ENCODE data around the gene AKAP10.
"Not testable (repeated sequence)": the region's sequence is repeated elsewhere in the genome, so short reads cannot be mapped to it uniquely, and the experiment has no call there.

AKAP10 gene

DNA sequence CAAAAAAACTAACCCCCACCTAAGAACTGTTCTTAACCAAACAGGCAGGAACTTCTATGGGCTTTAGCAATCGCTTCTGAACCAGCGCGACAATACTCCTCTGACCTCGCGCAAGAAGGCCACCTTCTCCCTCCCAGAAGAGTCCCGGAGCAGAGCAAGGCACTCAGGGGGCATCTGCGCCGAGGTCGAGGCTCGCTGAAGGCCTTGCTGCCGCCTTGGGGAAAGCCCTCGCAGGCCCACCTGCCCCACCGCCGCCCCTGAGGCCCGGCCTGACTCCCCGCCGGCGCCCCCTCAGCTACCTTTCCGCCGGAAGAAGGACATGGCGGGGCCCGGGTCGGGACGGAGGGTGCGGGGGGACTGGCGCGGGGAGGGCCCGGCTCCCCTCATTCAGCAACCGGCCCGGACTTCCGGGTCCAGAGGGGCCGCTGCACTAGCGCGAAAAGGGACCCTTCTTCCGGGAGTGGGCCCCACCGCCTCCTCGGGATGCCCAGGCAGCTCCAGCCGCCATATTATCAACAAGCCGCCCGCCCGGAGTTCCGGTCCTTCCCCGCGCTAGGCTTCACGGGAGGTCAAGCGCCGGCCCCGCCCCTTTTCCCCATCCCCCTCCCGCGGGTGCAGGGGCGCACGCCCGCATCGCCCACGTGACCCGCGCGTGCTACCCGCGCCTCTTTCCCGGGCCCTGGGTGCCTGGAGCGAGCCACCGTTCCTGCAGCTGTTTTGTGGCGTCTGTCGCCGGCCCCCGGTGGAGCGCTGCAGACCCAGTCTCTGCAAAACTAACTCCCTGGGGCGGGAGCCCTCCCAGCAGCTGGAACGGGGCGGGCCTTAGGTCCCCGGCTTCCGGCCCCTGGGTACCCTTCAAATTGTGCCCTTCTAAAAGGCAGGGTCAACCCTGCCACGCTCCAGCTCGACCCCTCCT is at the start of gene AKAP10:
TSS of gene AKAP10 (minus strand) at position 536 of the 916 bp plus-strand sequence. CDS start at position 387, 149 bp downstream.
- ATAC-seq, result peak; percentile 85
- DNase-seq, result peak; percentile 99

DNA sequence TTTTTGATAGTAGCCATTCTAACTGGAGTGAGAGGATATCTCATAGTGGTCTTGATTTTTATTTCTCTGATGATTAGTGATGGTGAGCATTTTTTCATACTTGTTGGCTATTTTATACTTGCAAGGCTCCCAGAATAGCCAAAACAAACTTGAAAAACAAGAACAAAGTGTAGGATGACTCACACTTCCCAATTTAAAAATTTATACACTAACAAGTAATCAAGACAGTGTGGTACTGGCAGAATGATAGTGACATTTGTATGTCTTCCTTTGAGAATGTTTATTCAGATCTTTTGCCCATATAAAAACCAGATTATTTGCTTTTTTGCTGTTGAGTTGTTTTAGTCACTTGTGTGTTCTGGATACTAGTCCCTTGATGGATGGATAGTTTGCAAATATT is 49.3 kb upstream of the AKAP10 start:
- ATAC-seq (no peak), DNase-seq (no peak)

GRCh38 chr17:20022701-20023100 is 45.1 kb upstream of the AKAP10 start:
- ATAC-seq (no peak), DNase-seq (no peak)

GRCh38 chr17:20016475-20016992 is 38.9 kb upstream of the AKAP10 start:
- ATAC-seq, DNase-seq: not testable (repeated sequence)

DNA sequence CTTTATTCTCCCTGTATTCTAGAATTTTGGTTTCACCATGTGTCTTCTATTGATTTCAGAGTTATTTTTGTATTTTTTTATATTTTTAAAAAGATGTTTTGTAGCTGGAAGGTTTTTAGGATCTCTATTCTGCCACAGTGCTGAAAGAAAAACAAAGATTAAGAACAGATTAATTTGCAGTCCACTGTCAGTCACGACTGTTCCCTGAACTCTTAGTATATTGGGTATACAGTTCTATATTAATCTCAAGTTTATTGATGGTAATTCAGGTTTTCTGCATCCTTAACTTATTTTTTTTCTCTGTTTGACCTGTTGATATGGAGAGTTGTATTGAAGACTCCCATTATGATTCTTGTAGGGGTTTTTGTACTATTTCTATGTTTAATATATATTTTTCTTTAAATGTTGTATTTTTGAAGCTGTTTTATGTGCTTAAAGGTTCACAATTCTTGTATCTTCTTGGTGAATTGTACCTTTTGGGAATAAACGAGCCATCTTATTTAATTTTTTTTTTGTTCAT is 34.4 kb upstream of the AKAP10 start:
- ATAC-seq, result no peak
- no peak for DNase-seq

GRCh38 chr17:20010936-20011335 is 33.3 kb upstream of the AKAP10 start:
- DNase-seq, result no peak
- ATAC-seq, result no peak

DNA sequence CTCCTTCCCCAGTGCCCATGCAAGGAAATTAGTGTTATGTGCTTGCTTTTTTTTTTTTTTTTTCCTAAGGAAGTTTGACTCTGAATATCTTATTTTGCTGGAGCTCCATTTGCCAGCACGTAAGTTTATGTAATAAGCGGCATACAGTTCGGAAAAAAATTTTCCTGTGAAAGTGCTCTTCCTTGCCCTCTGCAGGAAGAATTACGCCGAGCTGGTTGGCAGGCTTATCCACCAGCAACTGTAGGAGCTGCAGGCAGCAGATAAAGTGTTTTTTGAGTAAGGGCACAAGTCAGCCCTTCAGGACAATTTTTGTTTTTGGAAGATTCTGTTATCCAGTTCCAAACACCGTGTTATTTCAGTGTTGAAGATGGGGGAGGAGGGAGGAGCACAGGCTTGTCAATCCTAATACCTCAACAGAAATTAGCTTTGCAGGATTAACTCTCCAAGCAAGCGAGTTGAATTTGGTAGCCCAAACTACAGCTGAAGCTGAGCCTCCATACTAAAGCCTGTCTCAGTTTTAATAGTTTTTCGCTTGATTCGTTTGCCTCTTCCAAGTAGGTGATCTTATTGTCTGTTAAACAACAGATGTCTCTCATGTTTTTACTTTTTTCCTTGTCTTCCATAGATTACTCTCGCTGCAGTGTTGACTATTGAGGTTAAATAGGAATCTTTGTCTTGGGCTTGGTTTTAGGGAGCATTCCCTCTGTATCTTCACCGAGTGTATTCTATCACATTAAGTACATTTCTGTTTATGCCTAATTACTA is 32.7 kb upstream of the AKAP10 start:
- no peak for ATAC-seq
- no peak for DNase-seq

DNA sequence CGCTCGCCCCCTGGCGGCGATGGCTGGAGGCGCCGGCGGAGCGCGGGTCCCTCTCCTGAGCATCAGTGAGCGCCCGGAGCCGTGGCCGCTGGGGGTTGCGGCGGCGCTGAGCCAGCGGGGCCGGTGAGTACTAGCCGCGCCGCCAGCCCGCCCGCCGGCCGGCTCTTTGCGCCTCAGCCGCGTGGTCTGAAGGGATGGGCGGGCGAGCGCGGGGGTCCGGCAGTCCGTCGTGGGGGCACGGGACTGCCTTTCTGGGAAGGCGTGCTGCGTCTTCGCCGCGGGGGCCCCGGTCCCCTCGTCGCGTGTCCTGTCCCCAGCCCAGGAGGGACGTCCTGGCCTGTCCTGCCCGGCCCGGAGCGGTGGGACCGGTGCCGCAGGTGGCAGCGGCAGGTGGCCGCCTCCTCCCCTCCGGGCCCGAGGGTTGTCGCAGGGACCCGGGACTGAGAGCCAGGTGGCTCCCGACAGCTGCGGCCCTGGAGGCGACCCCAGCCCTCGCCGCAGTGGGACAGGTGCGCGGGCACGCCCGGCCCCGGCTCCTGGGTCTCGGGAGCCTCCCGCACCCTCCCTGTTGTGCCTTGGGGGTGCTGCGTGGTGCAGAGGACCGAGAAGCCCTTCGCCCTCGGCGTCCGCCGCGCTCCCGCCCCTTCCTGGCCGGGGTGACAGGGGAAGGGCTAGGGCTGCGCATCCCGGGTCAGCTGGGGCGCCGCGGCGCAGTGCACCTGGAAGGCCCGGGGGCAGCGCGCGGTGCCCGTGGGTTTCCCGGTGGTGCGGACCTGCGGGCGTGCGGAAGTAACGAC is 31.9 kb upstream of the AKAP10 start, which contains the start of gene SPECC1:
TSS of gene SPECC1 (plus strand) at position 58 of the 797 bp plus-strand sequence. CDS start 87,293 bp downstream, outside the sequence.
- peak; percentile 89 for DNase-seq
- peak; percentile 99 for ATAC-seq

GRCh38 chr17:20009052-20009301 is 31.3 kb upstream of the AKAP10 start:
- ATAC-seq (no peak), DNase-seq (no peak)

DNA sequence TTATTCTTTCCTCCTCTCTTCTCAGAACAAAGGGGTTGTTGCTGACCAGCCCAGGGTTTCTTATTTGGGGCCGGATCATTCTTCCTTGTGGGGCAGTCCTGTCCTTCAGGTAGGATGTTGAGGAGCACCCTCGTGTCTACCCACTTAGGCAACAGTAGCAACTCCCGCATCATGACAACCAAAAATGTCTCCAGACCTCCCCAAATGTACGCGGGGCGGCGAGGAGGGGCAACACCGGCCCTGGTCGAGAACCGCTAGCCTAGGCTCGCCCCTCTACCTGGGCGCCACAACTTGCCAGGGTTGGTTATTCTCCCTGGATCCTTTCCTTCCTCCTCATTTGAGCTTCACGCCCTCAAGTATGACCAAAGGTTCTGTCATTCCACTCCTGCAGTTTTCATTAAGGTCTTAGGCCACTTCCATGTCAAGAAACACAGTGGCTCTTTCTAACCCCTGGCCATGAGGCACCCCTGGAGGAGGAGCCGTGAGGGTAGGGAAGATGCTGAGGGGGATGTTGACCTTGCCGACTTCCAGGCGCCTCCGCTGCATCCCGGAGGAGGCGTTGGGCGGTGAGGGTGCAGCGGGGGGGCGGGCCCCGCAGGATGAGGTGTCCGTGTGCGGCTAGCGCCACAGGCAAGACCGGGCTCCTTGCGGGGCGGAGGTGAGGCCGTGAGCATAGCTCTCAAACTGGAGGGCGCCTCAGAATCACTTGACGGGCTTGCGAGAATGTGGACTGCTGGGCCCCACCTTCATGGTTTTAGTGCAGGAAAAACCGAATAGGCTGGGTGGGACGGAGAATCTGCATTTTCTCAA is 30.8 kb upstream of the AKAP10 start:
- DNase-seq, result peak; percentile 32
- ATAC-seq, result peak; percentile 24

DNA sequence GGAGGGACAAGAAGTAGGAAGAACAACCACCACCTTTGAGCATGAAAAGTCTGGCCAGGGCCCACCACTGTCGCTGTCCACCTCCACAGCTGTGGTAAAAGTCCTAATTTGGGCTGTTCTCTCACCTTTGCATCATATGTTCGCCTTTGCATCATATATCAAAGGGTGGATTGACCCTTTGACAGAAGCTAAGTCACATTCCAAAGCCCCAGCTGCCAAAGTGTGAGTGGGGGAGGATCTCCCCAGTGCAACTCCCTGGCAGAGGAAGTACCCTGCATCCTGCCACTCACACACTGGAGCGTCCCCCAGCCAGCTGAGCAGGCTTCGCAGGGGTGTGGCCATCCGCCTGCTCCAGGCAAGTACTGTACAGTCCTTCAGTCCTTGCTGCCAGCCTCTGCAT is 18.9 kb upstream of the AKAP10 start:
- ATAC-seq (no peak), DNase-seq (no peak)

DNA sequence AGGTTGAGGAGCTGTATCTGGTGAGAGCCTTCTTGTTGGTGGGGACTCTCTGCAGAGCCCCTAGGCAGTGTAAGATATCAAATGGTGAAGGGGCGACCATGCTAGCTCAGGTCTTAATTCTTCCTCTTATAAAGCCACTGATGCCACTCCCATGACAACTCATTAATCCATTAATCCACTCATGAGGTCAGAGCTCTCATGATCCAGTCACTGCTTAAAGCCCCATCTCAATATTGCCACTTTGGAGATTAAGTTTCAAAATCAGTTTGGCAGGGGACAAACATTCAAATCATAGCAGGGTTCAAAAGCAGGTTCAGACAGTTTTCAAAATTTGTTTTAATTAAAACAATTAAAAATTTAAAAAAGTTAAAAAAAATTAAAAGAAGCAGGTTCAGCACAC is 18.5 kb upstream of the AKAP10 start:
- DNase-seq (no peak), ATAC-seq (no peak)

GRCh38 chr17:19992803-19993713 is 15.4 kb upstream of the AKAP10 start:
- DNase-seq, result peak; percentile 77
- peak; percentile 94 for ATAC-seq

DNA sequence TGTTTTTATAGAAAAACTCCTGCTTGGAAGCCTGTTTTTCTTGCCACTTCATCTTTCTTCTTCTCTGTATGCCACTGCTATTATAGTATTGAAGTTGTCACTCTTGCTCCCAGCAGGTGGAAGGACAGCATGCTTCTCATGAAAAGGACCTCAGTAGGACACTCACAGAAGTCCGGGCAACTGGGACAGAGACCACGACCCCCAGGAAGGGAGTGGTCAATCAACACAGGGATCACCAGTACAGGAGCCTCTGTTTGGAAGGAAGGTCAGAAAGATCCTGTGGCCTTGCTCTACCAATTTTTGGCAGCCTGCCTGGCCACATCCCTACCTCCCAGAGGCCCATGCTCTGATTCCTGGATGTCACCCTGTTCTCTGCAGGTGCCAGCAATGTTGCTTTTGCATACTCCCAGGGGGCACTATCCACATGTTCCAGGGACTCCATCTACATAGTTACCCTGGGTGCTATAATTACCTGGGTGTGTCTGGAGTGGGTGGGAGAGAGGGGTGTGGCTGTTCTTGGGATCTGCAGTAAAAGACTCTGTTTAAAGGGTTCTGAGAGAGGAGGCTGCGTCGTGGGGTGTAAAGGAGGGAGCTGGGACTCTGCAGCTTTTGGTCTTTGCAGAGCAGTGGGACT is 13.7 kb upstream of the AKAP10 start:
- DNase-seq (no peak), ATAC-seq (no peak)

GRCh38 chr17:19987897-19988296 is 10.3 kb upstream of the AKAP10 start:
- ATAC-seq (no peak), DNase-seq (no peak)

DNA sequence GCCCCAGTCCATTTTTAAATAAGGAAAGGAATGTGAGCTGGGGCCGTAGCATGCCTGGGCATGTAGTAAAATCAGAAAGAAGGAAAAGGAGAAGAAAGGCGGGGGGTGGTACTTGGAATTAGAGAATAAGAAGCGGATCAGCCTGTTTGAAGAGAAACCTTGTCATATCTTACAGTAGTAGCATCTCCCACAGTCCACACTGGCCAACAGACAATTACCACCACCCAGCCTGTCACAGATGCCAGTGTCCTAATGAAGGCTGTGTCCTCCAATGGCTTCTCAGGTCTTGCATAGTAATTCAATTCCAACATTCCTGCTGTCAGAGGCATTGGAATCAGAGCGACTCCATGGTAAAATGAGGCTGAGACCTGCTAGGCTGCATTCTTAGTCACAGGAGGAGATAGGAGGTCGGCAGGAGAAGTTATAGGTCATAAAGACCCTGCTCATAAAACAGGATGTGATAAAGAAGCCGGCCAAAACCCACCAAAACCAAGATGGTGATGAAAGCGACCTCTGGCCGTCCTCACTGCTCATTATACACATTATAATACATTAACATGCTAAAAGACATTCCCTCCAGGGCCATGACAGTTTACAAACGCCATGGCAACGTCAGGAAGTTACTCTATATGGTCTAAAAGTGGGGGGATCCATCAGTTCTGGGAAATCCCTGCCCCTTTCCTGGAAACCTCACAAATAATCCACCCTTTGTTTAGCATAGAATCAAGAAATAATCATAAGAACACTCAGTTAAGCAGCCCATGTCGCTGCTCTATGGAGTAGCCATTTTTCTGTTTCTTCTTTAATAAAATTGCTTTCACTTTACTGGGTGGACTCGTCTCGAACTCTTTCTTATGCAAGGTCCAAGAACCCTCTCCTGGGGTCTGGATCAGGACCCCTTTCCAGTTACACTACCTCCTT is 9.6 kb upstream of the AKAP10 start:
- ATAC-seq, result no peak
- DNase-seq, result no peak

DNA sequence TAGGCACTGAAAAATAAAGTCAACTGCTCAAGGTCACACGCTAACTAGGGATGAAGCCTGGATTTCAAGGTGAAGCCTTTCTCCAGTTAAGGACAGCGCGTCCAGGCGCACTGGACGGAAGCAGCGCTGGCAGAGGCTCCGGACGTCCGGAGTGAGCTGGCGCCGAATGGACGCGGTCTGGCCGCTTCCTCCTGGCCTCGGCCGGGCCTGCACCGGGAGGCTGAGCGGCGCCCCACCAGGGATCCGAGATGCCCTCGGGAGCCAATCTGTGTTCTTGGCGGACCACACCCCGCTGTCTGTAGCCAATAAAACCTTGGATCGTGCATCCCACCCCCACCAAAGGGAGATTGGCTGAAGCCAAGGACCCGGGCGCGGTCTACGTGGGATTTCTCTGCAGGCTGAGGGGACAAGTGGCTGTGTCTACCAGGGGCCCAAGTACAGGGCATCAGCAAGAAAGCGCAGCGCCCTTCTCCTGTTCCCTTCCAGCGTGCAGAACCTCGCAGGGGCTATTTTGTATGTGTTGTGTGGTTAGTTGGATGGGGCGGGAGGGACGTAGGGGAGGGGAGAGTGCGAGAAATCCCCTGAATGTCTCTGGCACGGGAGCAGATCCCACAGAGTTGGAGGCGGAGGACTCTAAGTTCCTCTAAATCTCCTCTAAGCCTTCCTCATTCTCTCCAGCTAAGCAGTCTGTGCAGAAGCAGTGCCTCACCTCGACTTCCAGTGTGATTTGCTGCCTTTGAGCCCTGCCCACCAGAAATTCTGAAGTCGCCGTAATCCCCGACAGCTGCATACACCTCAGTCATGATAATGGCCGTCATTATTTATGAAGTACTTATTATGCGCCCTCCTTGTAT is 2.5 kb upstream of the AKAP10 start:
- ATAC-seq, result no peak

More for the DNA sequence above, 2.5 kb upstream of the AKAP10 start:
- DNase-seq, result no peak
